Mesenteric fat pad (tissue), 1 donor: ENCODE data around the gene OSBPL8. TPM values are rescaled to one million over a fixed set of nuclear protein-coding genes. Genes with fewer than 3 reads are reported as not detected.

Source experiments
- DNase-seq: peaks from one replicate; pipeline ENCODE4 v3.0.0-alpha.2; 2020; ENCODE audit warnings: low spot score
- long read RNA-seq: library from polyadenylated mRNA; unstranded; transcript quantifications from one replicate; pipeline ENCODE4 v2.0.0, GENCODE V29; 2020
- total RNA-seq: library from RNA; stranded (reverse); fragmentation: NEBNext Ultra II Directional; extraction: Animal tissue kit (Norgen Biotek cat#: 25700); gene quantifications from one replicate; pipeline ENCODE4 v1.2.1, GENCODE V29; 2021
- donor health status: DM: yes; HTN: yes; CAD: no.

OSBPL8 gene
- total RNA-seq, result 121 TPM
- long read RNA-seq, partial matches to known transcripts, result 32 of 47 reads
- long read RNA-seq, other reads (novel, unspliced or antisense), result 13 of 47 reads

- peak; percentile 99 for DNase-seq
Observed at GRCh38 chr12:76559400-76560085, at the start of gene OSBPL8. Gene OSBPL8 (minus strand): TSS chr12:76559771. CDS start chr12:76487551, 72,220 bp downstream.

GRCh38 chr12:76608070-76608469 is 48.5 kb upstream of the OSBPL8 start:
- no peak for DNase-seq

- no peak for DNase-seq
Observed at GRCh38 chr12:76595056-76595455, 35.5 kb upstream of the OSBPL8 start.

- DNase-seq, result no peak
Observed at GRCh38 chr12:76591476-76591875, 31.9 kb upstream of the OSBPL8 start.

- DNase-seq, result no peak
Observed at GRCh38 chr12:76590131-76590530, 30.6 kb upstream of the OSBPL8 start.

GRCh38 chr12:76588881-76589565 is 29.5 kb upstream of the OSBPL8 start:
- no peak for DNase-seq

- DNase-seq, result no peak
Observed at GRCh38 chr12:76587428-76588178, 28.0 kb upstream of the OSBPL8 start.

- no peak for DNase-seq
Observed at GRCh38 chr12:76586764-76587395, 27.3 kb upstream of the OSBPL8 start.

- DNase-seq, result no peak
Observed at GRCh38 chr12:76583301-76583700, 23.7 kb upstream of the OSBPL8 start.

- no peak for DNase-seq
Observed at GRCh38 chr12:76573840-76574373, 14.3 kb upstream of the OSBPL8 start.

- DNase-seq, result no peak
Observed at GRCh38 chr12:76571256-76571655, 11.7 kb upstream of the OSBPL8 start.

- no peak for DNase-seq
Observed at GRCh38 chr12:76569685-76570604, 10.4 kb upstream of the OSBPL8 start.

- DNase-seq, result no peak
Observed at GRCh38 chr12:76568888-76569551, 9.4 kb upstream of the OSBPL8 start.

GRCh38 chr12:76568130-76568529 is 8.6 kb upstream of the OSBPL8 start:
- DNase-seq, result no peak

GRCh38 chr12:76563061-76563460 is 3.5 kb upstream of the OSBPL8 start:
- DNase-seq, result no peak

- DNase-seq, result no peak
Observed at GRCh38 chr12:76562130-76562529, 2.6 kb upstream of the OSBPL8 start.

GRCh38 chr12:76560086-76560491 is 518 bp upstream of the OSBPL8 start:
- no peak for DNase-seq

- DNase-seq, result no peak
Observed at GRCh38 chr12:76558684-76559399, 729 bp downstream of the OSBPL8 start.

- no peak for DNase-seq
Observed at GRCh38 chr12:76556368-76556767, 3.2 kb downstream of the OSBPL8 start.
